Measurements from ENCODE around the gene GAPDH. TPM values are rescaled to one million over a fixed set of nuclear protein-coding genes. Genes with fewer than 3 reads are reported as not detected.

GAPDH gene
- total and polyA plus RNA-seq, 10 of the 15 experiments (the other 5 are each of a cell fraction or from before 2014, with no cell fraction given) = 5,606 to 14,240 (median 9,400) TPM

DNA sequence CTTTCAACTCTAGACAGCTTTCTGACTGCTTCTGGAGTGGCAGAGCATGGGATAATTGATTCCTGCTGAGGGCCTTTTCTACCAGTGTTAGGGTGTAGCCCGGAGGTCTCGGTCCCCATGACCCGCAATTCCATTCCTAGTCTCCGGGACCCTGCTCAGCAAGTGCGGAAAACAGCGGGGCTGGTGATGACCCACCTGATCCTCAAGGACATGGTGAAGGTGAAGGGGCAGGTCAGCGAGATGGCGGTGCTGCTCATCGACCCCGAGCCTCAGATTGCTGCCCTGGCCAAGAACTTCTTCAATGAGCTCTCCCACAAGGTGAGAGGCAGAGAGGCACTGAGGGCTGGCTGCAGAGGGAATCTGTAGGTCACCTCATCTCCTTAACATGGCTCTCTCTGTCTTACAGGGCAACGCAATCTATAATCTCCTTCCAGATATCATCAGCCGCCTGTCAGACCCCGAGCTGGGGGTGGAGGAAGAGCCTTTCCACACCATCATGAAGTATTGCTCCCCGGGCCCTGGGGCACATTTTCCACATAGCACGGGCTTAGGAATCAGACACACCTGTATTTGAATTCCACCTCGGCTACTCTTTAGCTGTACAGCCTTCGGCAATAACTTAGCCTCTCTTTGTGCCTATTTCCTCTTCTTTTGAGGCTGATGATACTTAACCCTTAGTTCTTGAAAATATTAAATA, 5.6 kb upstream of the GAPDH start:
- H3K27me3 ChIP-seq (replicated peaks in 1 of 2; ENCODE audit: control insufficient read depth in 2 of 2, insufficient read depth in 2 of 2, low read length in 1 of 2) = no peaks in the 10 kb centered on the region
- BruUV-seq (replicated peaks) = no TSS peak
- no peak overlapping the region for H3K9ac ChIP-seq (ENCODE audit: control insufficient read depth, insufficient read depth, low read length)
- H3K4me1 ChIP-seq (ENCODE audit: control insufficient read depth, insufficient read depth, low read length) = peaks cover 6% of the 10 kb centered on the region; the same call in 1 of the 2 replicates
- FAIRE-seq (no peak), ATAC-seq (no peak), DNase-seq (ENCODE audit: low read depth, low spot score) (no peak)
- intact Hi-C loops (cut with micrococcal nuclease; ENCODE audit: unreplicated experiment) (no loop called here), in situ Hi-C loops (cut with MboI) (no loop called here)
- H3K36me3 ChIP-seq (ENCODE audit: control insufficient read depth in 2 of 2, insufficient read depth in 2 of 2, low read length in 1 of 2) = peaks cover 64 to 66% of the 10 kb centered on the region in 2 experiments
- RAD21 ChIA-PET (ENCODE audit: unreplicated experiment) = interaction anchor here (0.6 kb wide), 1 partner anchor 100 kb away, joined by 3 read pairs; no protein-coding TSS in a partner anchor
- POLR2A ChIA-PET = interaction anchor here (0.7 to 0.8 kb wide), 2 partner anchors 10 to 14 kb away, joined by 3 read pairs; no protein-coding TSS in a partner anchor
- no peaks in the 10 kb centered on the region for H3K9me3 ChIP-seq (replicated peaks; ENCODE audit: control insufficient read depth, insufficient read depth, low read length)
- no peak overlapping the region for H3K27ac ChIP-seq (ENCODE audit: control insufficient read depth, insufficient read depth)
- no peaks in the 10 kb centered on the region for H4K20me1 ChIP-seq (ENCODE audit: control insufficient read depth, insufficient read depth)
- CTCF ChIA-PET = interaction anchor here (1.1 to 2.1 kb wide), 3 partner anchors 9 to 225 kb away, joined by 3 to 11 read pairs (median 3); partner anchors contain the start of gene MLF2
- no peak overlapping the region for H2AFZ ChIP-seq (ENCODE audit: control insufficient read depth, low read depth, low read length)
- no peak overlapping the region for H3K4me2 ChIP-seq (ENCODE audit: control insufficient read depth, insufficient read depth)
- no peak for TF ChIP-seq ASH2L (IDR thresholded peaks at IDR 0.05; ENCODE audit: borderline replicate concordance, low read depth)
- WGBS (ENCODE audit: insufficient coverage, insufficient replicate concordance, low lambda C conversion rate, missing lambda C conversion rate) = 98% methylated on average over 17 of the region's 17 CpGs
- SMC1A ChIA-PET (ENCODE audit: uncharacterized antibody, unreplicated experiment) = interaction anchor here (1.1 to 1.2 kb wide), 2 partner anchors 9 to 44 kb away, joined by 3 to 6 read pairs; no protein-coding TSS in a partner anchor
- H3K4me3 ChIP-seq = no peak overlapping the region
- H3K79me2 ChIP-seq (ENCODE audit: control insufficient read depth, insufficient read depth, low read length) = peaks cover 24% of the 10 kb centered on the region

DNA sequence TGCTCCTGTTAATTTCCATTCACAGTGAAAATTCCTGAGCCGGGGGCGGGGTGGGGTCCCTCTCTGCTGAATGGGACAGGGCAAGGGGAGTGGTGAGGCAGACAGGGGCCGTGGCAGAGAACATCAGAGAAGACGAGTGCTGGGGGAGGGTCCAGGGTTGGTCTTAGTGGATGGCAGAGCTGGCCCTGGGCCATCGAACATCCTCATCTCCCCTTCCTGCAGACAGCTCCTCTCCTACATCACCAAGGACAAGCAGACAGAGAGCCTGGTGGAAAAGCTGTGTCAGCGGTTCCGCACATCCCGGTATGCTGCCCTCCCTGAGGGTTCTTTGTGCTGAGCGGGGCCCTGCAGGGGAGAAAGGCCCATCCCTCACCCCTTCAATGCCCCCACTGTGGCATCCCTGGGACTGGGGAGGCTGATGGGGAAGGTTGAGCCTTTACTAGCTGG, 5.0 kb upstream of the GAPDH start:
- intact Hi-C loops (cut with micrococcal nuclease; ENCODE audit: unreplicated experiment) = no loop called here
- BruUV-seq (replicated peaks) = no TSS peak
- Histone ChIP-seq H3K4me3 (no peak overlapping the region), H4K20me1 (ENCODE audit: control insufficient read depth, insufficient read depth) (no peaks in the 10 kb centered on the region), H3K27ac (ENCODE audit: control insufficient read depth, insufficient read depth) (no peak overlapping the region), H3K9me3 (replicated peaks; ENCODE audit: control insufficient read depth, insufficient read depth, low read length) (no peaks in the 10 kb centered on the region), H3K4me1 (ENCODE audit: control insufficient read depth, insufficient read depth, low read length) (peaks cover 6% of the 10 kb centered on the region; the same call in 1 of the 2 replicates), H3K4me2 (ENCODE audit: control insufficient read depth, insufficient read depth) (no peak overlapping the region), H3K36me3 (ENCODE audit: control insufficient read depth in 2 of 2, insufficient read depth in 2 of 2, low read length in 1 of 2) (peaks cover 58 to 59% of the 10 kb centered on the region in 2 experiments), H2AFZ (ENCODE audit: control insufficient read depth, low read depth, low read length) (no peak overlapping the region), H3K27me3 (replicated peaks in 1 of 2; ENCODE audit: control insufficient read depth in 2 of 2, insufficient read depth in 2 of 2, low read length in 1 of 2) (no peaks in the 10 kb centered on the region), H3K79me2 (ENCODE audit: control insufficient read depth, insufficient read depth, low read length) (peaks cover 30% of the 10 kb centered on the region), H3K9ac (ENCODE audit: control insufficient read depth, insufficient read depth, low read length) (no peak overlapping the region)
- ATAC-seq (no peak), FAIRE-seq (no peak), DNase-seq (ENCODE audit: low read depth, low spot score) (no peak)
- in situ Hi-C loops (cut with MboI) = no loop called here
- ChIA-PET CTCF (interaction anchor here (1.1 to 2.1 kb wide), 4 partner anchors 9 to 224 kb away, joined by 3 to 11 read pairs (median 4); partner anchors contain the start of gene MLF2), RAD21 (ENCODE audit: unreplicated experiment) (no interaction called here), SMC1A (ENCODE audit: uncharacterized antibody, unreplicated experiment) (no interaction called here), POLR2A (interaction anchor here (0.7 to 0.8 kb wide), 2 partner anchors 10 to 14 kb away, joined by 3 read pairs; no protein-coding TSS in a partner anchor)
- WGBS (ENCODE audit: insufficient coverage, insufficient replicate concordance, low lambda C conversion rate, missing lambda C conversion rate) = 98% methylated on average over 9 of the region's 9 CpGs
- TF ChIP-seq RAD21 (IDR thresholded peaks at IDR 0.05; ENCODE audit: insufficient read depth, low read depth, low read length) (no peak), IKZF2 (IDR thresholded peaks at IDR 0.05) (no peak), SREBF2 (IDR thresholded peaks at IDR 0.05; ENCODE audit: low read length) (no peak), KLF5 (IDR thresholded peaks at IDR 0.05; ENCODE audit: partially characterized antibody) (no peak), BRCA1 (IDR thresholded peaks at IDR 0.05; ENCODE audit: low read depth, low read length) (no peak), ZBTB4 (CRISPR knock-in tag; IDR thresholded peaks at IDR 0.05) (no peak), SP1 (IDR thresholded peaks at IDR 0.05; ENCODE audit: low read depth, low read length) (no peak), KDM1A (IDR thresholded peaks at IDR 0.05; ENCODE audit: borderline replicate concordance) (no peak), TARDBP (IDR thresholded peaks at IDR 0.05; ENCODE audit: borderline replicate concordance) (no peak), BACH1 (IDR thresholded peaks at IDR 0.05; ENCODE audit: borderline replicate concordance) (no peak), ZNF207 (IDR thresholded peaks at IDR 0.05; ENCODE audit: borderline replicate concordance) (no peak), ASH2L (IDR thresholded peaks at IDR 0.05; ENCODE audit: borderline replicate concordance, low read depth) (no peak)
- TF ChIP-seq, protein P1, sequence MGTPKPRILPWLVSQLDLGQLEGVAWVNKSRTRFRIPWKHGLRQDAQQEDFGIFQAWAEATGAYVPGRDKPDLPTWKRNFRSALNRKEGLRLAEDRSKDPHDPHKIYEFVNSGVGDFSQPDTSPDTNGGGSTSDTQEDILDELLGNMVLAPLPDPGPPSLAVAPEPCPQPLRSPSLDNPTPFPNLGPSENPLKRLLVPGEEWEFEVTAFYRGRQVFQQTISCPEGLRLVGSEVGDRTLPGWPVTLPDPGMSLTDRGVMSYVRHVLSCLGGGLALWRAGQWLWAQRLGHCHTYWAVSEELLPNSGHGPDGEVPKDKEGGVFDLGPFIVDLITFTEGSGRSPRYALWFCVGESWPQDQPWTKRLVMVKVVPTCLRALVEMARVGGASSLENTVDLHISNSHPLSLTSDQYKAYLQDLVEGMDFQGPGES (IDR thresholded peaks at IDR 0.05) = no peak
